IPS-NIHi7 (cell line): ENCODE results near the gene TBC1D9B.

Experiments used
- DNase-seq: peaks from one replicate; pipeline ENCODE4 v3.0.0; 2012; ENCODE audit warnings: mixed read lengths; ENCODE audit errors: extremely low spot score

TBC1D9B gene

DNA sequence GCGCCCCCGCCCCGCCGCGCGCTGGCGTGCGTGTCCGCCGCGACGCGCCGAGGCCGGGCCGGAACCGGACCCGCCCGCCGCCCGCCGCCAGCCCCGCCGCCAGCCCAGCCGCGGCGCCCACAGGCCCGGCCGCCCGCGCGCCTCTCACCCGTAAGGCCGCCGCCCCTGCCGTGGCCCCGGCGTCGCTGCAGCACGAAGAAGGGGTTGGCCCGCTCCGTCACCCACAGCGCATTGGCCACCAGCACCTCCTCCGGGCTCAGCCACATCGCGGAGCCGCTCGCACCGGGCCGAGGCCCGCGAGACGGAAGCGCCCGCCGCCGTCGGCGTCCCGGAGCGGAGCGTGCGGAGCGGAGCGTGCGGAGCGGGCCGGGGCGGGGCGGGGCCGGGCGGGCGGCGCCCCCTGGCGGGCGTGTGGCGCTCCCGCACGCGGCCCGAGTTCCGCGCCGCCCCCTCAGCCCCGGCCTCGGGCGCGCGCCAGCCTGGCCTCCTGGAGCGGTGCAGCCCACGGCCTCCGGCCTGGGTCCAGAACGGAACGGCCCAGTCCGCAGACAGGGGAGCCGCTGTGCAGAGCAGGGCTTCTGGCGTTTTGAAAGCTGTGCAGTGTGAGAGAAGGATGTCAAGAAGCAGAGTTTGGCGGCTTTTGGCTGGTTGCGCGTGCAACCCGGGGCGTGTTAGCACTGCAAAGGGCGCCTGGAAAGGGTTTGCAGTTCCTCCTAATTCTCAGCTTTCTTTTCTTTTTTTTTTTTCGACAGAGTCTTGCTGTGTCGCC lies at the start of gene TBC1D9B:
Gene TBC1D9B (minus strand): TSS at position 342 of the 769 bp plus-strand sequence. CDS start 76 bp downstream, at position 266.
- peak; percentile 87 for DNase-seq

DNA sequence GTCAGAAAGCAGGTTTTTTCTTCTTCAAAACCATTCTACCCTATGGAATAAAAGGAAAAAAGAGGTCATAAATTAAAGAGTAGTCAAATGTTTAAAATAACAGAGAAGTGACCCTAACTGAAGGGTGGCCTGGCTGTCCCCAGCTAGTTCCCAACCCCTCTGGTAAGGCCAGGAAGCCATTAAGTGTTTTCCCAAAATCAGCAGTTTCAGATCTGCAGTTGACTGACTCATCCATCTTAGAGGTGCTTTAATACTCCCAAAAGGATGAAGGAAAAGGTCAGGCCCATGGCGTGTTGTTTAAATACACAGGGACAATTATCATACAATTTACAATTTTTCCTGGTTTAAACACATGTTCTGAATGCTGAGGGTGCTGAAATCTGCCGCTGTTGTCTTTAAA lies 47.9 kb upstream of the TBC1D9B start:
- no peak for DNase-seq

DNA sequence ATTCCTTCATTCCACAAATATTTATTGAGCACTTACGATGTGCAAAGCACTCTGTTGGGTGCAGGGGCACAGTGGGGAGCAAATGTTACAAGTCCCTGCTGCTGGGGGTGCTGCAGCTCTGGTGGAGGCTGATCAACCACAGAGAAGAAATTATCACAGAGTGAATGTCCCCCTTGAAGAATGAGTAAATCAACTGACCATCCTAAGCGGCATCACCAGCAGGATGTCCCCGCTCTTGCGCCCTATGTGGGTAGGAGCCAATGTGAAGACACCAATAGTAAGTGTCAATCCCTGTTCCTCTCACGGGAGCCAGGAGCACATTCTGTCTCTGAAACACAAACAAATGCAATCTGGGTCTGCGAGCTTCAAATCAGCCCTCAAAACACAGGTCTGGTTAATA lies 47.4 kb upstream of the TBC1D9B start:
- no peak for DNase-seq

DNA sequence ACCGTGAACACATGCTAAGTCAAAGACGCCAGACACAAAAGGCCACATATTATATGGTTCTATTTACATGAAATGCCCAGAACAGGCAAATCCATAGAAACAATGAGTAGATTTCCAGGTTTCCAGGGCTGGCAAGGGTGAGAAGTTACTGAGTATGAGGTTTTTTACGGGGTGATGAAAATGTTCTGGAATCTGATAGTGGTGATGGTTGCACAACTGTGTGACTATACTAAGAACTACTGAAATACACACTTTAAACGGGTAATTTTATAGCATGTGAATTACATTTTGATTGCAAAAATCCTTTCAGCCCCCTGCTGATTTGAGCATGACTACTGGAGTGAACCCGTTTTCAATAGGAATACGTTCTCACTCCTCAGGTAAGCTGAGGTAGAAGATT lies 46.7 kb upstream of the TBC1D9B start:
- no peak for DNase-seq

DNA sequence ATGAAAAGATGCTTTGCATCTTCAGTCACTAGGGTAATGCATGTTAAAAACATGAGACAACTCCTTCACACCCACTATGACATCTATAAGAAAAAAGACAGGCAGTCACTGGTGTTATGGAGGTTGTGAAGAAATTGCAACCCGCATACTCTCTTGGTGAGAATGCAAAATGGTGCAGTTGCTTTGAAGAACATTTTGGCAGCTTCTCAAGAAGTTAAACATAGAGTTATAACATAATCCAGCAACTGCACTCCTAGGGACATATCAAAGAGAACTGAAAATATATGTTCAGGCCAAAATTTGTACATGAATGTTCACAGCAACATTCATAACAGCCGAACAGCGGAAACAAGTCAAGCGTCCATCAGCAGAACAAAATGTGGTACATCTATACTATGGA lies 46.3 kb upstream of the TBC1D9B start:
- DNase-seq, result no peak

DNA sequence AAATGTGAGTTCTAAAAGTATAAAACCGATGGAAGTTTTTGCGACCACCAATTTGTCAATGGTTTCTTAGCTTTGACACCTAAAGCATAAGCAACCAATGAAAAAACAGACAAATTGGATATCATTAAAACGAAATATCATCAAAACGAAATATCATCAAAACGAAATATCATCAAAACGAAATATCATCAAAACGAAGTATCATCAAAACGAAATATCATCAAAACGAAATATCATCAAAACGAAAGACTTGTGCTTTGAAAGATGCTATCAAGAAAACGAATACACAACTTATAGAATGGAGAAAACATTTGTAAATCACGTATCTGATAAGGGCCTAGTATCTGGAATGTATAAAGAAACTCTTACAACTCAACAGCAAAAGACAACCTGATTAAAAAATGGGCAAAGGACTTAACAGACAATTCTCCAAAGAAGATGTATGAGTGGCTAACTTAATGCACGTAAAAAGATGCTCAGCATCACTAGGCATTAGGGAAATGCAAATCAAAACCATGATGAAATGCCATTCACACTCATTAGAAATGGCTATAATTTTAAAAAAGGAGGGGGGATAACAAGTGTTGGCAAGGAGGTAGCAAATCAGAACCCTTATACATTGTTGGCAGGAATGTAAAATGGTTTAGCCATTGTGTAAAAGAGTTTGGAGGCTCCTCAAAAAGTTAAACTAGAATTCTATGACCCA lies 29.4 kb upstream of the TBC1D9B start:
- no peak for DNase-seq

DNA sequence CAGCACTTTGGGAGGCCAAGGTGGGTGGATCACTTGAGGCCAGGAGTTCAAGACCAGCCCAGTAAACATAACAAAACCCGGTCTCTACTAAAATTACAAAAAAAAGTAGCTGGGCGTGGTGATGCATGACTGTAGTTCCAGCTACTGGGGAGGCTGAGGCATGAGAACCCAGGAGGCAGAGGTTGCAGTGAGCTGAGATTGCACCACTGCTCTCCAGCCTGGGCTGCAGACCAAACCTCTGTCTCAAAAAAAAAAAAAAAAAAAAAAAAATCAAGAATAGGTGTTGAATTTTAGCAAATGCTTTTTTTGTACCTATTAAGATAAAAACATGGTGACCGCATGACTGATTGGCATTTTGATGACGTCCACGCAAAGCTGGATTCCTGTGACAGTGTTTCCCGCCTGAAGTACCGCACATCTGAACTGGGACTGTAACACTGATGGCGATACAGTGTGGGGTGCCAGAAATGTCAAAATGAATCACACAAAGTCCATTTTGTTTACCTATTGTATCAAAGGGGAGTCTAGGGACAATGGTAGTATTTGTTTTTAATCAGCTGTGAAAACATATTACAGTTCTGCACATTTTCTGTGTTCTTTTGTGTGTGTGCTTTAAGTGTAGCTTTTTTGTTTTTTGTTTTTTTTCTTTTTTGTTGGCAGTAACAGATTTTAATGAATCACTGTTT lies 23.2 kb upstream of the TBC1D9B start:
- DNase-seq, result no peak

DNA sequence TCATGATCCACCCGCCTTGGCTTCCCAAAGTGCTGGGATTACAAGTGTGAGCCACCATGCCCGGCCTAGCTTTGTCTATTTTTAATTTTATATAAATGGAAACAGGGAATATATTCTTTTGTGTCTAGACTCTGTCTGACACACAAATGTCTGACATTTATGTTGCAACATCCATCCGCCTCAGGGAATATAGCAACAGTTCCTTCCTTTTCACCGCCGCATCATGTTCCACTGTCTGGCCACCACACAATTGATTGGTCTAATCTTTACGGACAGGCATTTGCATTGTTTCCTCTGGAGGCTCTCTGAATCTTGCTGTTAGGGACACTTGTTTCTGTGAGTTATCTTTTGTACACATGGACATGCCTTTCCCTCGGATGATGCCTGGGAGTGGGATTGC lies 20.1 kb upstream of the TBC1D9B start:
- DNase-seq, result no peak

DNA sequence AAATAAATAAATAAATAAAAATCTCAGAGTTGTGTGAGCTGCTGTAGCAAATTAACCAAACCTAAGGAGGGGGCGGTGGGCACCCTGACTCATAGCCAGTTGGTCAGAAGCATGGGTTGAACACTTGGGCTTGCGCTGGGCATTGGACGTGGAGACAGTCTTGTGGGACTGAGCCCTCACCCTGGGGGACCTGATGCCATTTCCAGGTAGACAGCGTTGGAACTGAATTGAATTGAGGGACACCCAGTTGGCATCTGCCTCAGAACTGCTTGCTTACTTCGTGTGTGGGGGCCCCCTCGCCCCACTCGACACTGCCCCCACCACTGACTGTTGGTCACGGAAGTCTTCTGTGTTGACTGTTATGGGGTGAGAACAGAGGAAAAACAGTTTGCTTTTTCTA lies 19.0 kb upstream of the TBC1D9B start:
- DNase-seq, result no peak

DNA sequence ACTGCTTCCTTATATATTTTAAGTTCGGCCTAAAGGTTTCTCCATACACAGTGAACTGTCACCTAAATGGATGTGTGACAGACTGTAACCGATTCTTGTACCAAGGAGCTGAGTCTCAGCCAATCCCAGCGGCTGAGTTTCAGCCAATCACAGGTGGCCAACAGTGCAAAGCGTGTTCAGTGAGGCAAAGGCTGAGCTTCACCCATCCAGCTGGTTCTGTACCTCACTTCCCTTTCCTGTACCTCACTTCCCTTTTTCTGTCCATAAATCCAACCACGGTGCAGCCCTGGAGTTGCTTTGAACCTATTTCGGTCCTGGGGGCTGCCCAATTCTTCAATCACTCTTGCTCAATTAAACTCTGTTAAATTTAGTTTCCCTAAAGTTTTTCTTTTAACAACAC lies 15.7 kb upstream of the TBC1D9B start:
- no peak for DNase-seq

DNA sequence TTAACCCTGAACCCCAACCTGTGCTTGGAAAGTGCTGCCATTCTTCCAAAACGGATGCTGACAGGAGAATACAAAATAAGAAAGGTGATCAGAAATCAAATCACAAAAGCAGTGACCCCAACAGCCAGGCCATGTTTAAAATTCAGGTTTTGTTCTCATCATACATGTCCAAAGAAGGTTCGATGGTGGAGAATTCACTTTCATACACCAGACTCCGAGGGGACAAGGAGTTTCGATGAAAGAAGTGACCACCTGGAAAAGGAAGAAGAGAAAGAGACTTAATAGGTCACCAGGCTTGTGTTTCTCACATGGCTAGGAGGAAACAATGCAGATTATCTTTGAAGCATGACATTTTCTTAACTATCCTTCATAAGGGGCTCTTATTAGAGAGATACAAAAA lies 12.5 kb upstream of the TBC1D9B start:
- DNase-seq, result no peak

DNA sequence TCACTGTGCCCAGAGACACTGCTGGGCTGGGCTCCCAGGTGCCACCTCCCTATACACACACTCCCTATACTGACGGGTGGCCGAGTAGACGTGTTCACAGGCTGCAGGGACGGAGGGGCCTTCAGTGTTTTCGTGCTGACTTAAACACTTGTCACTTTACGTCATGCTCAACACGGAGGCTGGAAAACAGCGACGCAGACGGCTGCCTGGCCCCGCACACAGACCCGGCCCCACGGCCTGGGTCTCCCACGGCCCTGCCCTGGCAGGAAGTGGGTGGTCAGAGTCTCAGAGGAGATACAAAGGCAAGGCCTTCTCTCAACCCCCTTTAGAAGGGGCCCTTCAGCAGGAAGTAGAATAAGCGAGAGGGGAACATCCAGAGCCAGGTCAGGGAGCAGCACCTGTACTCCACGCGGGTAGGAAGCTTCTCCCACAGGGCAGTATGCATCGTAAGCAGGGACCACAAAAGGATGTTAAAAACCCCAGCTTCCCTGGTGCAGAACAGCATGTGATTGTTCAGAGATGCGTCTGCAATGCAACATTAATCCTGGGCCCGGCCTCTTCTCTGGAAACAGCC lies 11.9 kb upstream of the TBC1D9B start:
- DNase-seq, result no peak

DNA sequence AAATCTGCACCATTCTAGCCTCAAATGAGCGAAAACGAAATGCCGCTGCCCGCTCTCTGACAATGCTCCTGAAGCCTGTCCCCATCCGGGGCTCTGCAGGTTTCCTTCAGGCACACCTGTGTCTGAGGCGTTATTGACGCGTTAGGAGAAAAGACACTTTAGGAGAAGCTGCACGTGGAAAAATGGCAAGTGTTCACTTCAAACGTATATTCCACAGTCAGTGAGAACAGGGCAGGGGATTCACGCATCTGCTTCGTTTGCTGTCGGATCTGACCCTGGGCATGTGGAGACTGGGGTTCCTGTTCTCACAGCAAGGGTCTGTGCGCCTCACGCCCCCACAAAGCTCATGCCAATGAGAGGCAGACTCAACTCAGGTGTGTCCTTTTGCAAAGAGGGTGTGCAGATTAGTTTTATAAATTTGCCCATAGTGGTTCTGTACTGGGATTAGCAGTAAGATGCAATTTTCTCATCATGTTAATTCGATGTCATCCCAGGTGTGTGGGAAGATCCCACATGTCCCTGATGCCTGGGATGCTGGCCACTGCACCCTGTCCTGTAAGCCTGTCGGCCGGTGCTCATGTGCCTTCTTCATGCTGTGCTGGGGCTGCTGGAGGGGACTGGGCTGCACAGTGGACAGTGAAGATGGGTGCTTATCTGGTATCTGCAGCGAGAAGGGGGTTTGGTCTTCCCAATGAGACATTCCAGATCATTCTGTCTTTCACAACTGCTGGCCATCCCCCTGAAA lies 11.2 kb upstream of the TBC1D9B start:
- DNase-seq, result no peak

DNA sequence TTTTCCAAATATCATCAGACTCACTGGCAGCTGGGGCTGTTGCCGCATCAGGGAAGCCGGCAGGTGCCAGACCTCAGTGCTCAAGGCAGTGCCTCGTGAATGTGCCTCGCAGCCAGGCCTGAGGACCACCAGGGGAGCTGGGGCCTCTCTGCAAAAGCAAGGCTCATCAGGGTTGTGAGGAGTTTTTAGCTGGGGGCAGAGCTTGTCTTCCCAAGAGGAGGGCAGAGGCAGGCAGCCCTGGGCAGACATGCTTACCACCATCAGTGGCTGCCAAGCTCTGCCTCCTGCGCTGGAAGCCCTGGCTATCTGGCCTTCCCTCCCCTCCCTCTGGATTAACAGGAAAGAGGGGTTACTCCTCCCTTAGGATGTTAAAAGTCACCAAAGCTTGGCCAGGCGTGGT lies 8.8 kb upstream of the TBC1D9B start:
- DNase-seq, result no peak

DNA sequence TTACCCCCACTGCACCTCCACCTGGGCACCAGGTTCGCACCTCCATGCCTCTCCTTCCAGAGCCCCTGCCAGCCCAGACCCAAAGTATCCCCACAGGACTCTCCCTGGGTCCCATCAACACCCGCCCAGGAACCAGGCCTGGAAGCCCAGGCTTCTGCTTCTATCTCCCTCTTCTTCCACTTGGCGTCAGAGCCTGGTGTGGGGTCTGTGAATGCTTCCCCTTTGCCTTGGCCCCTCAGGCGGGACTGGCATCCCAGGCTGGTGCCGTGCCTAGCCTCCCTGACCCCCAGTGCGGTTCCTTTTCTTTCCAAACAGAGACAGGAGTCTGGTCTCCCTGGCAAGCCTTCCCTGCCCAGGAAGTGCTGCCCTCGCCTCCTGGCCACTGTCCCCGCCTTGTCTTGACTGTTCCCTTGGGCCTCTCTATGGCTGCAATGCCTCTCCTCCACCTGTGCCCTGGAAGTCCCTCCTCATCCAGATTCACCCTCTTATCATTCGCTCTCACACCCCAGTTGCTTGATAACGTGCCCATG lies 7.8 kb upstream of the TBC1D9B start:
- no peak for DNase-seq

DNA sequence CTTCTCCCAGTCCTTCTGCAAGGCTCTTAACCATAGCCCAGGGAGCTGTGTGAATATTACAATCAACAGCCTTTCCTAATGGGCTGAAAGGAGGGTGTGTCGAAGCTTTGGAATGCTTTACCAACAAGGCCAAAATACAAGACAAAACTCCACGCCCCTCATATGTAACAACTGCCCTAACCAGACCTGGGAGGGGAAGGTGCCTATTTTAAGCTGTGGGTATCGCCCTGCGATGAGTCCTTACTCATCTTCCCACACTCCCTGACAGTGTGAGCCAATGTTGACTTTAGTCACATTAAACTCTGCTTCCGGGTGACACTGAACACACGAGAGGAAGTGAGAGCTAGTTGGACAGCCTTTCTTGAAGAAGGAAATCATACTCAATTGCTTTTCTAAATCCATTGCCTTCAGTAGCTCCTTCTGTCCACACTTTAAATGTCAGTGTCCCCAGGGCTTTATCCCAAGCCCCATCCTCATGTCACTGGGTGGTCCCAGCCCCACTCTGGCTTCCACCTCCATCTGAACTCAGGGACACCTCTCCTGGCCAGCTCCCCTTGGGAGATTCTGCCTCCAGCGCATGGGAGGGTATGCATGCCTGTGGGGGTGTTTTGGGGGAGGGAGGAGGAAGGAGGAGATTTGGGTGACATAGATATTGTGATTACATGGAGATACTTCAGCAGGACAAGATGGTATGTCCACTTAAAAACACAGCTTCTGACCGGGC lies 6.5 kb upstream of the TBC1D9B start:
- DNase-seq, result no peak

DNA sequence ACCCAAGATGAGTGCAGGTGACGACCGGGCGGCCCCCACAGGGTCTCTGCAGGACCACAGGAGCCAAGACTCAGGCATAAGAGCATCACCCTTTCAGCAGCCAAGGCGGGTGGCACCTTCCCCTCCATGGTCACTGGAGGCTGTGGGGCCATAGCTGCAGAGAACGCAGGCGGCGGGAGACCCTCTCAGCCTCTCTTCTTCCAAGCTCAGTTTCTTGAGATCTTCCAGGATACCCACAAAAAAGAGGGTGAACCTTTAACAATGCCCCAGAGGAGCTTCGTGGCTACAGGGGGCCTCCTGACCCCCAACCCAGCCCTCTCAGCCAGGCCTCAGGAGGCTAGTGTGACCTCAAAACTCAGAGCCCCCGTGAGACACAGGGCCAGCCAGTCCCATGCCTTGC lies 5.8 kb upstream of the TBC1D9B start:
- no peak for DNase-seq

DNA sequence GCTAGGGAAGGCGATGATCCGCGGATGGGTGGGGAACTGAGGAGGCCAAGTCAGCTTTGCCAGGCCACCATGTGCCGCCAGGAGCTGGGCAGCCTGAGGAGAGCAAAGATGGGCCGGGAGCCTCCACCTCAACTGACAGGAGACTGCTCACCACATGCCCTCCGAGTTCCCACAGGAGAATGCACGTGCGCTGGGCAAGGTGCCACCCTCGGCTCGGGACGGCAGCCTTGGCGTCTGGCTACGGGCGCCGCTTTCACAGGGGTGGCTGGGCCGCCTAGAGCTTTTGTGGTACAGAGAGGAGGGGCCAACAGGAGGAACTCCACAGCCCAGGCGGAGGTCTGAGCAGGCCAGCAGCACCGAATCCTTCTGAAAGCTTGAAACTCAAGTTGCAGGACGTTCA lies 5.3 kb upstream of the TBC1D9B start:
- DNase-seq, result no peak

DNA sequence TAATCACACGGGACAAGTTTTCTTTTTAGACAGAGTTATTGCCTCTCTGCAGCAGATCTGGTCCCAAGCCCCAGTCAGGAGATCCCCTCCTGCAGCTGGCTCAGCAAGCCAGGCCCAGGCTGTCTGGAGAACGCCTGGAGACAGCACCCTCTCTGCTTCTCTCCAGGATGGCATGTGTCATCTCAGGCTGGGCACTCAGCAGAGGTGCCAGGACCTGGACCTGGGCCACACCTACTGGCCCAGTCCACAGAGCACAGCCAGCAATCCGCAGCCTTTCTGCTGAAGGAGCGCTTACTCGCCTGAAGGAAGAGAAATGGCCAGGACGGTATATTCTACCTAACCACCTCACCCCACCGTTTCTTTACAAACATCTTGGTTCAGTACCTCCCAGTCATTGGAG lies 4.7 kb upstream of the TBC1D9B start:
- DNase-seq, result no peak

DNA sequence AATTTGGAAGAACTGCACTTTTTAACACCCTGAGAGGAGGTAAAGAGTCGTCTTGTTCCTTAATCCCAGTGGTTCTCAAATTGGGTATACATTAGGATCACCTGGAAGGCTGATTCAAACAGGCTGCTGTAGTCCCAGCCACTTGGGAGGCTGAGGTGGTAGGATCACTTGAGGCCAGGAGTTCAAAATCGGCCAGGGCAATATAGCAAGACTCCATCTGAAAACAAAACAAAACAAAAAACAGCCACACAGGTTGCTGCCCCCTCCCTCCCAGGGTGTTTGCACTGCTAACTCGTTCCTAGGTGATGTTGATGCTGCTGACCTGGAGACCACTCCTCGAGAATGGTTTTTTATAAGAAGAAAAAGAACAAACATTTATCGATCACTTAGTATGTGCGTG lies 1.5 kb upstream of the TBC1D9B start:
- no peak for DNase-seq

DNA sequence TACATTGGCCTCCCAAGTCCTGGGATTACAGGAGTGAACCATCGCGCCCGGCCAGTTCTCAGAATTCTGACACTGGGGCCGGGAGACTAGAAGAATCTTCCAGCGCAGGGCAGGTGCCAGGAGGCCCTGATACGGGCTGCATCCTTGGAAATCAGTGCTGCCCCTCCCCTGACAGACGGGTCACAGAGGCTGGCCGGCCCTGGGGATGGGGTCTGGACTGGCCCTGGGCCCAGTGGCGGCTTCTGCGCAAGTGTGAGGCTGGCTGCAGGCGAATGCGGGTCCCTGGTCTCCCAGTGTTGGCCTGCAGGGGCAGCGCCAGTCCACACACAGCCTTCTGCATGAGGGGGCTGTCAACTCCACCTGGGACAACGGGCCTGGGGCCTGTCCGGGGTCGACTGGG lies 831 bp upstream of the TBC1D9B start:
- DNase-seq, result peak; percentile 78
